ENCODE measurements around the gene AIM2.
"Not testable (repeated sequence)": the region's sequence is repeated elsewhere in the genome, so short reads cannot be mapped to it uniquely, and the experiment has no call there.

The AIM2 gene

GRCh38 chr1:159030311-159030710 is 46.3 kb downstream of the AIM2 start:
- no peak for DNase-seq (ENCODE audit: low read depth, low spot score)
- H3K4me3 ChIP-seq (ENCODE audit: low read length) = no peak overlapping the region

GRCh38 chr1:159026841-159027240 is 49.7 kb downstream of the AIM2 start:
- H3K4me3 ChIP-seq (ENCODE audit: low read length) = not testable (repeated sequence)

GRCh38 chr1:159025043-159025442 is 51.5 kb downstream of the AIM2 start:
- no peak overlapping the region for H3K4me3 ChIP-seq (ENCODE audit: low read length)
- DNase-seq (ENCODE audit: low read depth, low spot score) = no peak

More at GRCh38 chr1:159026841-159027240, 49.7 kb downstream of the AIM2 start:
- not testable (repeated sequence) for DNase-seq (ENCODE audit: low read depth, low spot score)

GRCh38 chr1:159023723-159024122 is 52.8 kb downstream of the AIM2 start:
- no peak overlapping the region for H3K4me3 ChIP-seq (ENCODE audit: low read length)
- DNase-seq (ENCODE audit: low read depth, low spot score) = no peak

- peak; percentile 77 for DNase-seq (ENCODE audit: low read depth, low spot score)
- H3K4me3 ChIP-seq (ENCODE audit: low read length) = no peak overlapping the region
Measured at GRCh38 chr1:159015440-159015909, 61.1 kb downstream of the AIM2 start.

GRCh38 chr1:159014851-159015250 is 61.7 kb downstream of the AIM2 start:
- no peak for DNase-seq (ENCODE audit: low read depth, low spot score)
- no peak overlapping the region for H3K4me3 ChIP-seq (ENCODE audit: low read length)

- no peak overlapping the region for H3K4me3 ChIP-seq (ENCODE audit: low read length)
- DNase-seq (ENCODE audit: low read depth, low spot score) = no peak
Measured at GRCh38 chr1:159014003-159014571, 62.5 kb downstream of the AIM2 start.

GRCh38 chr1:159012495-159012894 is 64.1 kb downstream of the AIM2 start:
- peak overlapping the region; percentile 64 for H3K4me3 ChIP-seq (ENCODE audit: low read length)

More at GRCh38 chr1:159012495-159012894, 64.1 kb downstream of the AIM2 start:
- peak; percentile 72 for DNase-seq (ENCODE audit: low read depth, low spot score)
